Large intestine (tissue), 3 donors: Measurements from ENCODE around the gene FSTL5. TPM values are rescaled to one million over a fixed set of nuclear protein-coding genes. Genes with fewer than 3 reads are reported as not detected.

Experiments used
- DNase-seq, 2 donors: peaks; one replicate each; pipeline versions ENCODE4 v3.0.0 to v3.0.0-alpha.2; 2013
- H3K27ac ChIP-seq: one replicate; pipeline ENCODE4 v1.5.1; 2013; ENCODE audit warnings: low read length
- H3K27me3 ChIP-seq: 2 replicates; pipeline ENCODE4 v1.6.1; 2013; ENCODE audit warnings: low read length; ENCODE audit not compliant: control insufficient read depth, insufficient read depth
- H3K36me3 ChIP-seq: 2 replicates; pipeline ENCODE4 v1.6.1; 2013; ENCODE audit warnings: low read length; ENCODE audit not compliant: control insufficient read depth, insufficient read depth
- H3K4me1 ChIP-seq: one replicate; pipeline ENCODE4 v1.6.1; 2013; ENCODE audit warnings: low read length; ENCODE audit not compliant: control insufficient read depth, insufficient read depth
- H3K4me3 ChIP-seq: one replicate; pipeline ENCODE4 v1.5.1; 2013; ENCODE audit warnings: low read length
- H3K9me3 ChIP-seq: one replicate; pipeline ENCODE4 v1.6.1; 2013; ENCODE audit warnings: mild to moderate bottlenecking, low read depth, low read length, moderate library complexity; ENCODE audit not compliant: control insufficient read depth
- WGBS: methylation state at CpG from one replicate; pipeline ENCODE4 v1.1.5; 2013; ENCODE audit warnings: low lambda C conversion rate; ENCODE audit not compliant: insufficient coverage; 5-methylcytosine and 5-hydroxymethylcytosine counted together
- polyA plus RNA-seq: library from polyadenylated mRNA; unstranded; fragments of 120-200 nt; gene quantifications from one replicate; pipeline ENCODE4 v1.2.1, GENCODE V29; 2013

FSTL5 gene
- polyA plus RNA-seq, 1 donor, result 7.0 TPM

GRCh38 chr4:162016219-162016618 is 147.6 kb downstream of the FSTL5 start:
- no peaks in the 10 kb centered on the region for H3K9me3 ChIP-seq
- no peak for DNase-seq
- no peaks in the 10 kb centered on the region for H3K27me3 ChIP-seq
- no peaks in the 10 kb centered on the region for H3K4me1 ChIP-seq
- 0% methylated on average over 1 of the region's 1 CpG for WGBS
- no peaks in the 10 kb centered on the region for H3K36me3 ChIP-seq
- H3K4me3 ChIP-seq, result no peak overlapping the region
- H3K27ac ChIP-seq, result no peak overlapping the region

GRCh38 chr4:162015090-162015489 is 148.7 kb downstream of the FSTL5 start:
- no peak for DNase-seq
- Histone ChIP-seq H3K9me3 (no peaks in the 10 kb centered on the region), H3K27ac (no peak overlapping the region), H3K4me3 (no peak overlapping the region), H3K27me3 (no peaks in the 10 kb centered on the region), H3K36me3 (no peaks in the 10 kb centered on the region), H3K4me1 (no peaks in the 10 kb centered on the region)
- 100% methylated on average over 1 of the region's 3 CpGs for WGBS

GRCh38 chr4:162011089-162011488 is 152.7 kb downstream of the FSTL5 start:
- no peaks in the 10 kb centered on the region for H3K9me3 ChIP-seq
- H3K4me3 ChIP-seq, result no peak overlapping the region
- no peaks in the 10 kb centered on the region for H3K36me3 ChIP-seq
- no peaks in the 10 kb centered on the region for H3K27me3 ChIP-seq
- no peak overlapping the region for H3K27ac ChIP-seq
- no peaks in the 10 kb centered on the region for H3K4me1 ChIP-seq
- no peak for DNase-seq
- WGBS, result no CpG with 5 or more reads among the region's 2 CpGs

- Histone ChIP-seq H3K27me3 (no peaks in the 10 kb centered on the region), H3K9me3 (no peaks in the 10 kb centered on the region), H3K4me1 (no peaks in the 10 kb centered on the region), H3K27ac (no peak overlapping the region), H3K4me3 (no peak overlapping the region), H3K36me3 (no peaks in the 10 kb centered on the region)
- WGBS, result 62% methylated on average over 2 of the region's 2 CpGs
- no peak for DNase-seq
These were observed 153.4 kb downstream of the FSTL5 start for GRCh38 chr4:162010362-162010761.

- WGBS, result 80% methylated on average over 1 of the region's 7 CpGs
- Histone ChIP-seq H3K27ac (no peak overlapping the region), H3K27me3 (no peaks in the 10 kb centered on the region), H3K4me3 (no peak overlapping the region), H3K4me1 (no peaks in the 10 kb centered on the region), H3K36me3 (no peaks in the 10 kb centered on the region), H3K9me3 (no peaks in the 10 kb centered on the region)
- no peak for DNase-seq
These were observed 171.5 kb downstream of the FSTL5 start for GRCh38 chr4:161992317-161992716.

GRCh38 chr4:161991811-161992210 is 172.0 kb downstream of the FSTL5 start:
- H3K27ac ChIP-seq, result no peak overlapping the region
- no peak overlapping the region for H3K4me3 ChIP-seq
- WGBS, result 100% methylated on average over 1 of the region's 5 CpGs
- H3K27me3 ChIP-seq, result no peaks in the 10 kb centered on the region
- no peaks in the 10 kb centered on the region for H3K4me1 ChIP-seq
- no peaks in the 10 kb centered on the region for H3K36me3 ChIP-seq
- no peaks in the 10 kb centered on the region for H3K9me3 ChIP-seq
- no peak for DNase-seq

GRCh38 chr4:161990721-161991120 is 173.1 kb downstream of the FSTL5 start:
- Histone ChIP-seq H3K4me3 (no peak overlapping the region), H3K4me1 (no peaks in the 10 kb centered on the region), H3K27me3 (no peaks in the 10 kb centered on the region), H3K36me3 (no peaks in the 10 kb centered on the region), H3K27ac (no peak overlapping the region), H3K9me3 (no peaks in the 10 kb centered on the region)
- WGBS, result 100% methylated on average over 1 of the region's 2 CpGs
- no peak for DNase-seq

- no peak for DNase-seq
- no peak overlapping the region for H3K4me3 ChIP-seq
- no peaks in the 10 kb centered on the region for H3K27me3 ChIP-seq
- H3K36me3 ChIP-seq, result no peaks in the 10 kb centered on the region
- H3K27ac ChIP-seq, result no peak overlapping the region
- no peaks in the 10 kb centered on the region for H3K9me3 ChIP-seq
- H3K4me1 ChIP-seq, result no peaks in the 10 kb centered on the region
These were observed 174.9 kb downstream of the FSTL5 start for GRCh38 chr4:161988946-161989345.

- DNase-seq, result no peak
- Histone ChIP-seq H3K27me3 (no peaks in the 10 kb centered on the region), H3K4me1 (no peaks in the 10 kb centered on the region), H3K27ac (no peak overlapping the region), H3K36me3 (no peaks in the 10 kb centered on the region), H3K4me3 (no peak overlapping the region), H3K9me3 (no peaks in the 10 kb centered on the region)
- no CpG with 5 or more reads among the region's 1 CpG for whole genome bisulfite sequencing
These were observed 176.2 kb downstream of the FSTL5 start for GRCh38 chr4:161987611-161988010.

GRCh38 chr4:161952382-161952781 is 211.4 kb downstream of the FSTL5 start:
- no peaks in the 10 kb centered on the region for H3K36me3 ChIP-seq
- H3K27ac ChIP-seq, result no peak overlapping the region
- H3K27me3 ChIP-seq, result no peaks in the 10 kb centered on the region
- no peak for DNase-seq
- 56% methylated on average over 2 of the region's 2 CpGs for WGBS
- no peaks in the 10 kb centered on the region for H3K9me3 ChIP-seq
- no peak overlapping the region for H3K4me3 ChIP-seq
- H3K4me1 ChIP-seq, result peaks cover 3% of the 10 kb centered on the region

- no peak overlapping the region for H3K27ac ChIP-seq
- H3K4me3 ChIP-seq, result no peak overlapping the region
- H3K9me3 ChIP-seq, result no peaks in the 10 kb centered on the region
- H3K4me1 ChIP-seq, result peaks cover 3% of the 10 kb centered on the region
- WGBS, result no CpG with 5 or more reads among the region's 4 CpGs
- H3K36me3 ChIP-seq, result no peaks in the 10 kb centered on the region
- no peaks in the 10 kb centered on the region for H3K27me3 ChIP-seq
- no peak for DNase-seq
These were observed 213.7 kb downstream of the FSTL5 start for GRCh38 chr4:161949946-161950725.
